Fibroblast of lung (primary cell): ENCODE data around the gene SRL.

ENCODE experiments used
- EZH2 ChIP-seq: IDR thresholded peaks from 2 replicates; pipeline ENCODE4 v1.5.1; 2012; ENCODE audit warnings: low read length, control low read depth, mild to moderate bottlenecking; ENCODE audit errors: missing control alignments
- TF ChIP-seq, protein P1 (sequence below), 2 donors: IDR thresholded peaks in 1 of 2; conservative IDR thresholded peaks in 1 of 2; 1 replicate in 1 of 2; 2 replicates in 1 of 2; pipeline ENCODE4 v1.5.1; 2011 to 2012; ENCODE audit warnings: low read length in 2 of 2, control low read depth in 1 of 2, inconsistent platforms in 1 of 2, low read depth in 1 of 2, mild to moderate bottlenecking in 1 of 2

DNA sequence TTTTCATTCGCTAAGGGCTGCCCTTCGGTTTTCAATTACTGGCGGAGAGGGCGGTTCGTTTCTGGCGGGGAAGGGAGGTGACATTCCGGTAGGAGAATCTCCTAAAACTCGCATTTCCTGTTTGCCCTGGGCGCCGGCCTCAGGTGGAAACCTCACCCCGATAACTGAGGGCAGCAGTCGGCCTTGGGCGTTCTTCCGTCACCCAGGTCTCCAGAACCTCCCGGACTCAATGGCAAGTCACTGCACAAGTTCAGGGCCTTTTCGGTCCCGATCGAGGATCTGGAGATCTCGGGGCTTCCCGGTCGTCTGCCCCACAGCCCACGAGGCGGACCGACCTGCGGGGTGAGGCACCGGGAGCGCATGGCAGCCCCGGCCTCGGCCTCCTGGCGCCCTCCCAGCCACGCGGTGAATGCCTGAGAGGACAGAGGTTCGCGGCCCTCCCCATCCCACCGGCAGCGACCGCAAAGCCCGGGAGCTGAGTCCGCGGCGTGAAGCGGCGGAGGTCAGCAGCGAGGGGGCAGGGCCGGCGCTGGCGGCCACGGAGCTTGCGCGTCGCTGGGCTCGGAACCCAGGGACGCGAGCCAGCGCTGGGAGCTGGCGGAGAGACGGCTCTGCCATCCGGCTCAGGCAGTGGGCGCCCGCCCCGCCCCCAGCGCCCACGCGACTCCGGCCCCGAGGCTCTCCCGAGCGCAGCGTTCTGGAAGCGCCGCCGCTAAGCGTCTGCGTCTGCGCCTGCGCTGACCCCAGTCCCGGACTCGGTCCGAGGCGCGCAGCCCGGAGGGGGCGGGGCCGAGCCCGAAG lies 58.4 kb downstream of the SRL start:
- TF ChIP-seq, protein P1, sequence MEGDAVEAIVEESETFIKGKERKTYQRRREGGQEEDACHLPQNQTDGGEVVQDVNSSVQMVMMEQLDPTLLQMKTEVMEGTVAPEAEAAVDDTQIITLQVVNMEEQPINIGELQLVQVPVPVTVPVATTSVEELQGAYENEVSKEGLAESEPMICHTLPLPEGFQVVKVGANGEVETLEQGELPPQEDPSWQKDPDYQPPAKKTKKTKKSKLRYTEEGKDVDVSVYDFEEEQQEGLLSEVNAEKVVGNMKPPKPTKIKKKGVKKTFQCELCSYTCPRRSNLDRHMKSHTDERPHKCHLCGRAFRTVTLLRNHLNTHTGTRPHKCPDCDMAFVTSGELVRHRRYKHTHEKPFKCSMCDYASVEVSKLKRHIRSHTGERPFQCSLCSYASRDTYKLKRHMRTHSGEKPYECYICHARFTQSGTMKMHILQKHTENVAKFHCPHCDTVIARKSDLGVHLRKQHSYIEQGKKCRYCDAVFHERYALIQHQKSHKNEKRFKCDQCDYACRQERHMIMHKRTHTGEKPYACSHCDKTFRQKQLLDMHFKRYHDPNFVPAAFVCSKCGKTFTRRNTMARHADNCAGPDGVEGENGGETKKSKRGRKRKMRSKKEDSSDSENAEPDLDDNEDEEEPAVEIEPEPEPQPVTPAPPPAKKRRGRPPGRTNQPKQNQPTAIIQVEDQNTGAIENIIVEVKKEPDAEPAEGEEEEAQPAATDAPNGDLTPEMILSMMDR (conservative IDR thresholded peaks at IDR 0.05 in 1 of 2, IDR thresholded peaks at IDR 0.05 in 1 of 2; ENCODE audit: low read depth in 1 of 2, low read length in 2 of 2), result no peak
- TF ChIP-seq EZH2, result no peak
